GM23338 (cell line): ENCODE data around the gene GPX7.

Source experiments
- CREB1 ChIP-seq: fragments of 250-450 bp; sonication (Bioruptor Pico); IDR thresholded peaks from 2 replicates; pipeline ENCODE4 v1.5.0; 2020; ENCODE audit warnings: low read depth, mild to moderate bottlenecking, moderate library complexity
- EZH2 ChIP-seq: fragments of 200-600 bp; sonication (generic); IDR thresholded peaks from one replicate; pipeline ENCODE4 v1.8.0; 2017; ENCODE audit warnings: antibody characterized with exemption, mild to moderate bottlenecking, low read depth; ENCODE audit not compliant: unreplicated experiment
- EZH2phosphoT487 ChIP-seq: fragments of 200-600 bp; sonication (generic); IDR thresholded peaks from one replicate; pipeline ENCODE4 v1.8.1; 2018; ENCODE audit warnings: antibody characterized with exemption; ENCODE audit not compliant: unreplicated experiment
- JUNB ChIP-seq: IDR thresholded peaks from one replicate; pipeline ENCODE4 v1.6.1; 2016; ENCODE audit warnings: antibody characterized with exemption; ENCODE audit not compliant: unreplicated experiment
- NANOG ChIP-seq: IDR thresholded peaks from 2 replicates; pipeline ENCODE4 v1.6.1; 2016; ENCODE audit warnings: antibody characterized with exemption, borderline replicate concordance
- POLR2AphosphoS5 ChIP-seq: IDR thresholded peaks from 2 replicates; pipeline ENCODE4 v1.6.1; 2016; ENCODE audit warnings: antibody characterized with exemption, low read depth
- STAT1 ChIP-seq: IDR thresholded peaks from one replicate; pipeline ENCODE4 v1.6.1; 2016; ENCODE audit warnings: antibody characterized with exemption; ENCODE audit not compliant: unreplicated experiment
- ZNF114 ChIP-seq: fragments of 250-450 bp; sonication (Bioruptor Pico); IDR thresholded peaks from 2 replicates; pipeline ENCODE4 v1.5.0; 2020; ENCODE audit warnings: mild to moderate bottlenecking, moderate library complexity
- ZNF331 ChIP-seq: fragments of 250-450 bp; sonication (Bioruptor Pico); IDR thresholded peaks from 2 replicates; pipeline ENCODE4 v1.5.0; 2020; ENCODE audit warnings: low read depth, mild to moderate bottlenecking, moderate library complexity
- TF ChIP-seq, protein P1 (sequence below), 2 experiments: fragments of 200-600 bp in 1 of 2; sonication (generic) in 1 of 2; conservative IDR thresholded peaks; 2 replicates each; pipeline versions ENCODE4 v1.5.1 to v1.6.1; 2016 to 2017; ENCODE audit warnings: antibody characterized with exemption in 2 of 2, low read depth in 2 of 2, mild to moderate bottlenecking in 2 of 2, moderate library complexity in 1 of 2
- TF ChIP-seq, protein P2 (sequence below): IDR thresholded peaks from one replicate; pipeline ENCODE4 v1.6.1; 2018; ENCODE audit warnings: antibody characterized with exemption; ENCODE audit not compliant: unreplicated experiment
- TF ChIP-seq, protein P3 (sequence below): IDR thresholded peaks from 2 replicates; pipeline ENCODE4 v1.6.1; 2016; ENCODE audit warnings: antibody characterized with exemption
- TF ChIP-seq, protein P4 (sequence below): fragments of 250-450 bp; sonication (Bioruptor Pico); IDR thresholded peaks from 2 replicates; pipeline ENCODE4 v1.5.0; 2020; ENCODE audit warnings: mild to moderate bottlenecking, moderate library complexity

DNA sequence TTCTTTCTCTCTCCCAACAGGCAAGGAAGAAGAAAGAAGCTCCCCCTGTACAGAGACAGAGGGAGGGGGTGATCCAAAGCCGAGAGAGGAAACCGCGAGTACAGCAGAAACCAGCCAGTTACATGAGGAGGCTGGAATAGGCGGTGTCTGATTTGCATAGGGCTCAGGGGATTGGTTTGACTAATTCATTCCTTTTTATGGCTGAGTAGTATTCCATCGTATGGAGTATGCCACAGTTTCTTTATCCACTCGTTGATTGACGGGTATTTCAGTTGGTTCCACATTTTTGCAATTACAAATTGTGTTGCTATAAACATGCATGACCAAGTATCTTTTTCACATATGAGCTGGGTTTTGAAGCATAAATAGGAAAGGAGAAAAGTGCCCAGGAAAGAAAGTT lies 3.4 kb upstream of the GPX7 start:
- TF ChIP-seq, protein P1, sequence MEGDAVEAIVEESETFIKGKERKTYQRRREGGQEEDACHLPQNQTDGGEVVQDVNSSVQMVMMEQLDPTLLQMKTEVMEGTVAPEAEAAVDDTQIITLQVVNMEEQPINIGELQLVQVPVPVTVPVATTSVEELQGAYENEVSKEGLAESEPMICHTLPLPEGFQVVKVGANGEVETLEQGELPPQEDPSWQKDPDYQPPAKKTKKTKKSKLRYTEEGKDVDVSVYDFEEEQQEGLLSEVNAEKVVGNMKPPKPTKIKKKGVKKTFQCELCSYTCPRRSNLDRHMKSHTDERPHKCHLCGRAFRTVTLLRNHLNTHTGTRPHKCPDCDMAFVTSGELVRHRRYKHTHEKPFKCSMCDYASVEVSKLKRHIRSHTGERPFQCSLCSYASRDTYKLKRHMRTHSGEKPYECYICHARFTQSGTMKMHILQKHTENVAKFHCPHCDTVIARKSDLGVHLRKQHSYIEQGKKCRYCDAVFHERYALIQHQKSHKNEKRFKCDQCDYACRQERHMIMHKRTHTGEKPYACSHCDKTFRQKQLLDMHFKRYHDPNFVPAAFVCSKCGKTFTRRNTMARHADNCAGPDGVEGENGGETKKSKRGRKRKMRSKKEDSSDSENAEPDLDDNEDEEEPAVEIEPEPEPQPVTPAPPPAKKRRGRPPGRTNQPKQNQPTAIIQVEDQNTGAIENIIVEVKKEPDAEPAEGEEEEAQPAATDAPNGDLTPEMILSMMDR (conservative IDR thresholded peaks at IDR 0.05; ENCODE audit: low read depth in 2 of 2), result no peak
- TF ChIP-seq EZH2 (no peak), EZH2phosphoT487 (no peak), JUNB (no peak), CREB1 (CRISPR knock-in tag) (no peak), ZNF331 (CRISPR knock-in tag) (no peak), STAT1 (no peak), ZNF114 (no peak), POLR2AphosphoS5 (no peak), NANOG (no peak)
- TF ChIP-seq, protein P2, sequence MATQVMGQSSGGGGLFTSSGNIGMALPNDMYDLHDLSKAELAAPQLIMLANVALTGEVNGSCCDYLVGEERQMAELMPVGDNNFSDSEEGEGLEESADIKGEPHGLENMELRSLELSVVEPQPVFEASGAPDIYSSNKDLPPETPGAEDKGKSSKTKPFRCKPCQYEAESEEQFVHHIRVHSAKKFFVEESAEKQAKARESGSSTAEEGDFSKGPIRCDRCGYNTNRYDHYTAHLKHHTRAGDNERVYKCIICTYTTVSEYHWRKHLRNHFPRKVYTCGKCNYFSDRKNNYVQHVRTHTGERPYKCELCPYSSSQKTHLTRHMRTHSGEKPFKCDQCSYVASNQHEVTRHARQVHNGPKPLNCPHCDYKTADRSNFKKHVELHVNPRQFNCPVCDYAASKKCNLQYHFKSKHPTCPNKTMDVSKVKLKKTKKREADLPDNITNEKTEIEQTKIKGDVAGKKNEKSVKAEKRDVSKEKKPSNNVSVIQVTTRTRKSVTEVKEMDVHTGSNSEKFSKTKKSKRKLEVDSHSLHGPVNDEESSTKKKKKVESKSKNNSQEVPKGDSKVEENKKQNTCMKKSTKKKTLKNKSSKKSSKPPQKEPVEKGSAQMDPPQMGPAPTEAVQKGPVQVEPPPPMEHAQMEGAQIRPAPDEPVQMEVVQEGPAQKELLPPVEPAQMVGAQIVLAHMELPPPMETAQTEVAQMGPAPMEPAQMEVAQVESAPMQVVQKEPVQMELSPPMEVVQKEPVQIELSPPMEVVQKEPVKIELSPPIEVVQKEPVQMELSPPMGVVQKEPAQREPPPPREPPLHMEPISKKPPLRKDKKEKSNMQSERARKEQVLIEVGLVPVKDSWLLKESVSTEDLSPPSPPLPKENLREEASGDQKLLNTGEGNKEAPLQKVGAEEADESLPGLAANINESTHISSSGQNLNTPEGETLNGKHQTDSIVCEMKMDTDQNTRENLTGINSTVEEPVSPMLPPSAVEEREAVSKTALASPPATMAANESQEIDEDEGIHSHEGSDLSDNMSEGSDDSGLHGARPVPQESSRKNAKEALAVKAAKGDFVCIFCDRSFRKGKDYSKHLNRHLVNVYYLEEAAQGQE, result no peak
- TF ChIP-seq, protein P3, sequence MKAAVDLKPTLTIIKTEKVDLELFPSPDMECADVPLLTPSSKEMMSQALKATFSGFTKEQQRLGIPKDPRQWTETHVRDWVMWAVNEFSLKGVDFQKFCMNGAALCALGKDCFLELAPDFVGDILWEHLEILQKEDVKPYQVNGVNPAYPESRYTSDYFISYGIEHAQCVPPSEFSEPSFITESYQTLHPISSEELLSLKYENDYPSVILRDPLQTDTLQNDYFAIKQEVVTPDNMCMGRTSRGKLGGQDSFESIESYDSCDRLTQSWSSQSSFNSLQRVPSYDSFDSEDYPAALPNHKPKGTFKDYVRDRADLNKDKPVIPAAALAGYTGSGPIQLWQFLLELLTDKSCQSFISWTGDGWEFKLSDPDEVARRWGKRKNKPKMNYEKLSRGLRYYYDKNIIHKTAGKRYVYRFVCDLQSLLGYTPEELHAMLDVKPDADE, result no peak
- TF ChIP-seq, protein P4, sequence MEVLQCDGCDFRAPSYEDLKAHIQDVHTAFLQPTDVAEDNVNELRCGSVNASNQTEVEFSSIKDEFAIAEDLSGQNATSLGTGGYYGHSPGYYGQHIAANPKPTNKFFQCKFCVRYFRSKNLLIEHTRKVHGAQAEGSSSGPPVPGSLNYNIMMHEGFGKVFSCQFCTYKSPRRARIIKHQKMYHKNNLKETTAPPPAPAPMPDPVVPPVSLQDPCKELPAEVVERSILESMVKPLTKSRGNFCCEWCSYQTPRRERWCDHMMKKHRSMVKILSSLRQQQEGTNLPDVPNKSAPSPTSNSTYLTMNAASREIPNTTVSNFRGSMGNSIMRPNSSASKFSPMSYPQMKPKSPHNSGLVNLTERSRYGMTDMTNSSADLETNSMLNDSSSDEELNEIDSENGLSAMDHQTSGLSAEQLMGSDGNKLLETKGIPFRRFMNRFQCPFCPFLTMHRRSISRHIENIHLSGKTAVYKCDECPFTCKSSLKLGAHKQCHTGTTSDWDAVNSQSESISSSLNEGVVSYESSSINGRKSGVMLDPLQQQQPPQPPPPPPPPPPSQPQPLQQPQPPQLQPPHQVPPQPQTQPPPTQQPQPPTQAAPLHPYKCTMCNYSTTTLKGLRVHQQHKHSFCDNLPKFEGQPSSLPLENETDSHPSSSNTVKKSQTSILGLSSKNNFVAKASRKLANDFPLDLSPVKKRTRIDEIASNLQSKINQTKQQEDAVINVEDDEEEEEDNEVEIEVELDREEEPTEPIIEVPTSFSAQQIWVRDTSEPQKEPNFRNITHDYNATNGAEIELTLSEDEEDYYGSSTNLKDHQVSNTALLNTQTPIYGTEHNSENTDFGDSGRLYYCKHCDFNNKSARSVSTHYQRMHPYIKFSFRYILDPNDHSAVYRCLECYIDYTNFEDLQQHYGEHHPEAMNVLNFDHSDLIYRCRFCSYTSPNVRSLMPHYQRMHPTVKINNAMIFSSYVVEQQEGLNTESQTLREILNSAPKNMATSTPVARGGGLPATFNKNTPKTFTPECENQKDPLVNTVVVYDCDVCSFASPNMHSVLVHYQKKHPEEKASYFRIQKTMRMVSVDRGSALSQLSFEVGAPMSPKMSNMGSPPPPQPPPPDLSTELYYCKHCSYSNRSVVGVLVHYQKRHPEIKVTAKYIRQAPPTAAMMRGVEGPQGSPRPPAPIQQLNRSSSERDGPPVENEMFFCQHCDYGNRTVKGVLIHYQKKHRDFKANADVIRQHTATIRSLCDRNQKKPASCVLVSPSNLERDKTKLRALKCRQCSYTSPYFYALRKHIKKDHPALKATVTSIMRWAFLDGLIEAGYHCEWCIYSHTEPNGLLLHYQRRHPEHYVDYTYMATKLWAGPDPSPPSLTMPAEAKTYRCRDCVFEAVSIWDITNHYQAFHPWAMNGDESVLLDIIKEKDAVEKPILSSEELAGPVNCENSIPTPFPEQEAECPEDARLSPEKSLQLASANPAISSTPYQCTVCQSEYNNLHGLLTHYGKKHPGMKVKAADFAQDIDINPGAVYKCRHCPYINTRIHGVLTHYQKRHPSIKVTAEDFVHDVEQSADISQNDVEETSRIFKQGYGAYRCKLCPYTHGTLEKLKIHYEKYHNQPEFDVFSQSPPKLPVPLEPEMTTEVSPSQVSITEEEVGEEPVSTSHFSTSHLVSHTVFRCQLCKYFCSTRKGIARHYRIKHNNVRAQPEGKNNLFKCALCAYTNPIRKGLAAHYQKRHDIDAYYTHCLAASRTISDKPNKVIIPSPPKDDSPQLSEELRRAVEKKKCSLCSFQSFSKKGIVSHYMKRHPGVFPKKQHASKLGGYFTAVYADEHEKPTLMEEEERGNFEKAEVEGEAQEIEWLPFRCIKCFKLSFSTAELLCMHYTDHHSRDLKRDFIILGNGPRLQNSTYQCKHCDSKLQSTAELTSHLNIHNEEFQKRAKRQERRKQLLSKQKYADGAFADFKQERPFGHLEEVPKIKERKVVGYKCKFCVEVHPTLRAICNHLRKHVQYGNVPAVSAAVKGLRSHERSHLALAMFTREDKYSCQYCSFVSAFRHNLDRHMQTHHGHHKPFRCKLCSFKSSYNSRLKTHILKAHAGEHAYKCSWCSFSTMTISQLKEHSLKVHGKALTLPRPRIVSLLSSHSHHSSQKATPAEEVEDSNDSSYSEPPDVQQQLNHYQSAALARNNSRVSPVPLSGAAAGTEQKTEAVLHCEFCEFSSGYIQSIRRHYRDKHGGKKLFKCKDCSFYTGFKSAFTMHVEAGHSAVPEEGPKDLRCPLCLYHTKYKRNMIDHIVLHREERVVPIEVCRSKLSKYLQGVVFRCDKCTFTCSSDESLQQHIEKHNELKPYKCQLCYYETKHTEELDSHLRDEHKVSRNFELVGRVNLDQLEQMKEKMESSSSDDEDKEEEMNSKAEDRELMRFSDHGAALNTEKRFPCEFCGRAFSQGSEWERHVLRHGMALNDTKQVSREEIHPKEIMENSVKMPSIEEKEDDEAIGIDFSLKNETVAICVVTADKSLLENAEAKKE (CRISPR knock-in tag), result no peak
